ENCODE measurements around the gene NCAPG2.

The NCAPG2 gene

DNA sequence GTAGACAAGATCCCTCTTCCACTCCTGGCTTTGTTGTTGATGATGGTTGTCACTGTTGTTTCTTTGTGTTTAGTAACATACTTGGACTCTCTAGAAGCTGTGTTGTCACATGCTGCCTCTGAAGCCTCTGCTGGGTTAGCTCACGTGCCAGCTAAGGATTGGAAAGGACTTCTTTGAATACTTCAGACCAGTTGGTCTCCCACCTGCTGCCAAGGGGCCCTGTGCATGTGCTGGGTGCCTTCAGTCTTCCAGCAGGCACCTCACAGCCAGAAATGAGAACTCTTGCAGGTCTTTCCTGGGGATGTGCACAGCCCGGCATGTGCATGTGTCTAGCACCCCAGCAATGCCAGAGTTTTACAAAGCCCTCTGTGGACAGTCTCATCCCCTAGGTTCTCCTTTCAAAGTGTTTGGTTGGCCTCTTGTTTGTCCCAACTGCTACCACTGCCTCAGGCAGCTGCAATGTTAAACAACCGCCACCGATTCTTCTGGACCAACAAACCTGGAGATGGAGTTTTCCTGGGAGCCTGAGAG is 21.7 kb upstream of the NCAPG2 start:
- TF ChIP-seq FOXP2 (optimal IDR thresholded peaks at IDR 0.05; ENCODE audit: borderline replicate concordance, extremely low read depth, extremely low read length, insufficient read depth) = no peak
- no peak for TF ChIP-seq POLR2AphosphoS5 (IDR thresholded peaks at IDR 0.05; ENCODE audit: low read depth, low read length)
- TF ChIP-seq, protein P1, sequence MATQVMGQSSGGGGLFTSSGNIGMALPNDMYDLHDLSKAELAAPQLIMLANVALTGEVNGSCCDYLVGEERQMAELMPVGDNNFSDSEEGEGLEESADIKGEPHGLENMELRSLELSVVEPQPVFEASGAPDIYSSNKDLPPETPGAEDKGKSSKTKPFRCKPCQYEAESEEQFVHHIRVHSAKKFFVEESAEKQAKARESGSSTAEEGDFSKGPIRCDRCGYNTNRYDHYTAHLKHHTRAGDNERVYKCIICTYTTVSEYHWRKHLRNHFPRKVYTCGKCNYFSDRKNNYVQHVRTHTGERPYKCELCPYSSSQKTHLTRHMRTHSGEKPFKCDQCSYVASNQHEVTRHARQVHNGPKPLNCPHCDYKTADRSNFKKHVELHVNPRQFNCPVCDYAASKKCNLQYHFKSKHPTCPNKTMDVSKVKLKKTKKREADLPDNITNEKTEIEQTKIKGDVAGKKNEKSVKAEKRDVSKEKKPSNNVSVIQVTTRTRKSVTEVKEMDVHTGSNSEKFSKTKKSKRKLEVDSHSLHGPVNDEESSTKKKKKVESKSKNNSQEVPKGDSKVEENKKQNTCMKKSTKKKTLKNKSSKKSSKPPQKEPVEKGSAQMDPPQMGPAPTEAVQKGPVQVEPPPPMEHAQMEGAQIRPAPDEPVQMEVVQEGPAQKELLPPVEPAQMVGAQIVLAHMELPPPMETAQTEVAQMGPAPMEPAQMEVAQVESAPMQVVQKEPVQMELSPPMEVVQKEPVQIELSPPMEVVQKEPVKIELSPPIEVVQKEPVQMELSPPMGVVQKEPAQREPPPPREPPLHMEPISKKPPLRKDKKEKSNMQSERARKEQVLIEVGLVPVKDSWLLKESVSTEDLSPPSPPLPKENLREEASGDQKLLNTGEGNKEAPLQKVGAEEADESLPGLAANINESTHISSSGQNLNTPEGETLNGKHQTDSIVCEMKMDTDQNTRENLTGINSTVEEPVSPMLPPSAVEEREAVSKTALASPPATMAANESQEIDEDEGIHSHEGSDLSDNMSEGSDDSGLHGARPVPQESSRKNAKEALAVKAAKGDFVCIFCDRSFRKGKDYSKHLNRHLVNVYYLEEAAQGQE (IDR thresholded peaks at IDR 0.05; ENCODE audit: insufficient read depth in 1 of 2, low read depth in 2 of 2, low read length in 2 of 2) = no peak
- TF ChIP-seq SIN3A (IDR thresholded peaks at IDR 0.05; ENCODE audit: borderline replicate concordance, insufficient read depth, low read length) = no peak
- TF ChIP-seq TAF1 (IDR thresholded peaks at IDR 0.05; ENCODE audit: borderline replicate concordance, insufficient read depth, low read length) = no peak

- TF ChIP-seq, protein P1 (IDR thresholded peaks at IDR 0.05; ENCODE audit: insufficient read depth in 1 of 2, low read depth in 2 of 2, low read length in 2 of 2) = no peak
- TF ChIP-seq FOXP2 (optimal IDR thresholded peaks at IDR 0.05; ENCODE audit: borderline replicate concordance, extremely low read depth, extremely low read length, insufficient read depth) (no peak), TAF1 (IDR thresholded peaks at IDR 0.05; ENCODE audit: borderline replicate concordance, insufficient read depth, low read length) (no peak), POLR2AphosphoS5 (IDR thresholded peaks at IDR 0.05; ENCODE audit: low read depth, low read length) (no peak), SIN3A (IDR thresholded peaks at IDR 0.05; ENCODE audit: borderline replicate concordance, insufficient read depth, low read length) (no peak)
Measured at GRCh38 chr7:158725506-158725800, 20.8 kb upstream of the NCAPG2 start.

DNA sequence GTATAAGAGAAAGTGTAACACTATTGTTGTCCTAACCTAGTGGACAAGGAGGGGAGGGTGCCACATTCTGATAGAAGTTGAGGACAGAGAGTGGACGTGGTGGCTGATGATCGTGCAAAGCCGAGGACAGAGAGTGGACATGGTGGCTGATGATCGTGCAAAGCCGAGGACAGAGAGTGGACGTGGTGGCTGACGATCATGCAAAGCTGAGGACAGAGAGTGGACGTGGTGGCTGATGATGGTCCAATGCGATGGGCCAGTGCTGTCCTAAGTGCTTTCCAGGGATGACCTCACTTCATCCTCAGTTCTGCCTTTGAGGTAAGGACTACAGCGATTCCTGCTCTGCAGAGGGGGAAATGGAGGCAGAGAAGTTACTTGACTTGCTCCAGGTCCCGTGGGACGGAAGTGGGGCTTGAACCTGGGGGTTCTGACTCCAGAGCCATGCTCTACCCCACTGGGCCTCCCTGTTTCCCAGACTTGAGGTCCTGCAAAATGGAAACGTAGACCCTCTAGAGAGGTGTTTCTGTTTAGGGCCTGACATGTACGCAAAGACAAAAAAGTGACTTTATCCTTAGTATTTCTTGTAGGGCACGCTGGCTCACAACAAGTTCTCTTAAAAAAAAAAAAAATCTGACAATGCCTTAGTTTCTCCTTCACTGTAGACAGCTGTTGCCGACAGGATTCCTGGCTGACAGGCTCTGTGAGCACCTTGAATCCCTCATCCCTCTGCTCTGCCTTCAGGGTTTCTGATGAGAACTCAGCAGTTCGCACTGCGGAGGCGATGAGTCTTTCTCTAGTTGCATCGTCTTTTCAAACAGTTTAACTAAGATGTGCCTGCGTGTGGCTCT is 20.3 kb upstream of the NCAPG2 start:
- no peak for TF ChIP-seq SIN3A (IDR thresholded peaks at IDR 0.05; ENCODE audit: borderline replicate concordance, insufficient read depth, low read length)
- TF ChIP-seq POLR2AphosphoS5 (IDR thresholded peaks at IDR 0.05; ENCODE audit: low read depth, low read length) = no peak
- TF ChIP-seq, protein P1 (IDR thresholded peaks at IDR 0.05; ENCODE audit: insufficient read depth in 1 of 2, low read depth in 2 of 2, low read length in 2 of 2) = no peak
- no peak for TF ChIP-seq FOXP2 (optimal IDR thresholded peaks at IDR 0.05; ENCODE audit: borderline replicate concordance, extremely low read depth, extremely low read length, insufficient read depth)
- no peak for TF ChIP-seq TAF1 (IDR thresholded peaks at IDR 0.05; ENCODE audit: borderline replicate concordance, insufficient read depth, low read length)

- TF ChIP-seq FOXP2 (optimal IDR thresholded peaks at IDR 0.05; ENCODE audit: borderline replicate concordance, extremely low read depth, extremely low read length, insufficient read depth) = no peak
Measured at GRCh38 chr7:158723714-158724385, 19.2 kb upstream of the NCAPG2 start.

DNA sequence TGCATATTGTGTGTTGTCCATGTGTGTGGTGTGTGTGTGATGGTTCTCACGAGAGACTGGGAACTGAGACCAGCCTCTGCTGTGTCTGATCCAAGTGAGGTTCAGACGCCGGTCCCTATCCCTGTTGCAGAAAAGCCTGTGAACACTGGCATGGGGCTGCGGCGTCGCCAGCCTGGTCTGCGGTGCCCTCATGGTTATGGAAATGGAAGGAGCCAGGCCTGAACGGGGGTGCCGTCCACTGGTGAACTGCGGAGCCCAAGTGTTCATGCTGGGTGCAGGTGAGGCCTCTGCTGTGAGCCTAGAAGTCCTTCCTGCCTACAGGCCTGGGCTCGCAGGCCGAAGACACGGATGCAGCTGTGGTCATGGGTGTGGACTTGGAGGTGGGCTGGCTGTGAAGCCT is 18.7 kb upstream of the NCAPG2 start:
- TF ChIP-seq TAF1 (IDR thresholded peaks at IDR 0.05; ENCODE audit: borderline replicate concordance, insufficient read depth, low read length) (no peak), POLR2AphosphoS5 (IDR thresholded peaks at IDR 0.05; ENCODE audit: low read depth, low read length) (no peak), SIN3A (IDR thresholded peaks at IDR 0.05; ENCODE audit: borderline replicate concordance, insufficient read depth, low read length) (no peak), FOXP2 (optimal IDR thresholded peaks at IDR 0.05; ENCODE audit: borderline replicate concordance, extremely low read depth, extremely low read length, insufficient read depth) (no peak)
- TF ChIP-seq, protein P1 (IDR thresholded peaks at IDR 0.05; ENCODE audit: insufficient read depth in 1 of 2, low read depth in 2 of 2, low read length in 2 of 2) = no peak

Data from PFSK-1 (cell line).